Esophagus squamous epithelium (tissue), 4 donors: ENCODE results near the gene PROB1.

Experiments used
- CTCF ChIP-seq, 6 experiments: fragments of 450-650 bp in 4 of 6; fragments of 200-600 bp in 2 of 6; sonication (generic) in 2 of 6; IDR thresholded peaks; one replicate each; pipeline ENCODE4 v1.5.1; 2016 to 2019; ENCODE audit warnings: antibody characterized with exemption in 6 of 6, mild to moderate bottlenecking in 4 of 6, moderate library complexity in 4 of 6
- POLR2A ChIP-seq, 4 donors: fragments of 450-650 bp; IDR thresholded peaks; one replicate each; pipeline ENCODE4 v1.6.1; 2017; ENCODE audit warnings: antibody characterized with exemption in 4 of 4, mild to moderate bottlenecking in 4 of 4, moderate library complexity in 3 of 4

GRCh38 chr5:139431706-139432105, 36.8 kb upstream of the PROB1 start:
- TF ChIP-seq CTCF (IDR thresholded peaks at IDR 0.05) (no peak), POLR2A (IDR thresholded peaks at IDR 0.05) (no peak)
